GM18909 (cell line): ENCODE measurements around the gene OASL.

Experiments
- ATAC-seq: cut with Tn5 transposase; IDR thresholded peaks from one replicate; pipeline ENCODE4 v1.9.1; 2021; ENCODE audit warnings: mild to moderate bottlenecking; ENCODE audit not compliant: unreplicated experiment, poor library complexity

OASL gene

DNA sequence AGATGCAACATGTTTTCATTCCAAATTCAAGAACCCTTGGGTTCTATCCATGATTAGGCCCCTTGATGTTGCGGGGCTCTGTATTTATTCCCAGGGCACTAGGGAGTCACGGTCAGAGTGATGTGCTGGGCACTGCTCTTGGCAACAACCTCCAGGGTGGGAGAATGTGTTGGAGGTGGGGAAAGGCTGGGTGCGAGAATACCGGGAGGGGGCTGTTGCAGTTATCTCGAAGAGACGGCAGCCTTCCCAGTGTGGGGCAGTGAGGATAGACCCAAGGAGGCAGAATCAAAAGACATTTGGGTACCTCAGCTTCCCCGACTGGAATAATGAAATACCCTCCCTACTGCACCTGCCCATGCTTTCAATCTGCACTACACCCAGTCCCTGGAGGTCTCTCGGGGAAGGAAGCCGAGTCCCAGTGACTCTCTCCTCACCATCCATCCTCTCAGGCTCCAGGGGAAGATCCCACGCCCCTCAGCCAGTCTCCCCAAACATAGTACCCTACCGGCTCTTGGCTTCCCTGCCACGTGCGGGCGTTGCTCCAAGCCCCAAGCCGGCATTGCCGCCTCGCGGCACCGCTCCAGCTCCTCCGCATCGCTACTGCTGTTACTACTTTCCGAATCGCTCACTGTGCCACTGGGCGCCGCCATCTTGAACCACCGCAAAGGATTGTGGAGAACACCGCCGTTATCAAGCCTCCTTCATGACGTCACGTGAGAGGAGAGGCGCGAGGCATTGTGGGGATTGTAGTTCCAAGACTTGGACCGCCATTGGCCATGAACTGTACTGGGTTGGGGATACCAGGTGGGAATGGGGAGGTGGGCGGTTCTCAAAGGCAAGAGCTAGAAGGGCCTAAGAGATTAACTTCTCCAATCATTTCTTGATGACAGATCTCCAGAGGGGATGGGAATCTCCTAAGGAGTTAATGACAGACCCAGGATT lies 22.9 kb downstream of the OASL start, which contains the start of gene C12orf43:
TSS of gene C12orf43 (minus strand) at position 663 of the 942 bp plus-strand sequence. CDS start at position 650, 13 bp downstream.
- ATAC-seq, result peak; percentile 95

DNA sequence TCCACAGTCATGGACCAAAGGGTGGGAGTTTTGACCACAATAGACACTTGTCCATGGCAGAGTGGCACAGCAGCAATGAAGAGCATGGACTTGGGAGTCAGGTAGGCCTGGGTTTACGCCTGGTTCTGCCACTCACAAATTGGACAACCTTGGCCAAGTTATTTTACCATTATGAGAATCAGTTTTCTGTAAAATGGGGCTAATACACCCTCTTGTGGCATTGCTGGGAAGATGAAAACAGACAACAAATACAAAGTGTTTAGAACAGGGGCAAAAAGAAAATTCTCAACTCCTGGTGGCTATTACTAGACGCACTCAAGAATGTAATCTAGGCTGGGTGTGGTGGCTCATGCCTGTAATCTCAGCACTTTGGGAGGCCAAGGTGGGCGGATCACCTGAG lies 25.3 kb downstream of the OASL start:
- ATAC-seq, result no peak

DNA sequence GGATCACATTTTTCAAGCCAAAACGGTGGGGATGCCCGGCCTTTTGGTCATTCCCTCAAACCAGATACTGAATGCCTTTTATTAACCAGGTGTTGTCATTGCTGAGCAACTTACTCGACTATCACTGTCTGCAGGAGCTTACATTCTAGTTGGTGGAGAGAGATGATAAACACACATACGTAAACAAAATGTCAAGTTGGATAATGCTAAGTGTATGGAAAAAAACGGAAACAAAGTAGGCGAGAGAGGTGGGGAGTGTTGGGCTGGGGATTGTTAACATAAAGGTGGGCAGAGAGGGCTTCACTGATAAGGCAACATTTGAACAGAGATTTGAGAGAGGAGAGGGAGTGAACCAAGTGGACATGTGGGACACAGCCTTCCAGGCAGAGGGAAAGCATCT lies 27.2 kb downstream of the OASL start:
- no peak for ATAC-seq

DNA sequence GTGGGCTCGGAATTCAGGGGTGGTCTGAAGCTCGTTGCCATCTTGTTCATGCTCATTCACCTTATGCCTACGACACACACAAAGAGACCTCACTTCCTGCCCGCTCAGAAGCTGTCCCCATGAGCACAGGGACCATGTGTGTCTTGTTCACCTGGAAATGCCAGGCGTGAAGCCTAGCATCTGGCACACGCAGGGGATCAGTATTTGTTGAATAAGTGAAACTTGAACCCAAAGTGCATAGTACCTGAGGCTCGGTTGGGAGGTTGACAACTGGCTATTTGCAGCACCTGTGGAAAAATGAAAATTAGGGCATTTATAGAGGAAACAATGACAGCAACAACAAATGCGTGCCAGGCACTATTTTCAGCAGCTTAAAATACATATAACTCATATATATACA lies 28.2 kb downstream of the OASL start:
- no peak for ATAC-seq

DNA sequence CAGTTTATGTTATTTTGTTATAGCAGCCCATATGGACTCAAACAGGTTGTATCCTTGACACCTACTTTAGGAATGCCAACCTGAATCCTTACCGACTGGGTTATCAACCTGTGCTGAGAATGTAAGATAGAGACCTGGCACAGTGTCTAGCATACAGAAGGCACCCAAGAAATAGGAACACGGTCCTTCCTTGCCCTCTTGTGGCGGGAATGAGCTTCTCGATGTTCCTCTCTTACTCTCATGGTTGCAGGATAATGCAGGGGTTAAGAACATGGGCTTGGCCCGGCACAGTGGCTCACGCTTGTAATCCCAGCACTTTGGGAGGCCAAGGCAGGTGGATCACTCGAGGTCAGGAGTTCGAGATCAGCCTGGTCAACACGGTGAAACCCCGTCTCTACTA lies 29.3 kb downstream of the OASL start:
- ATAC-seq, result no peak

DNA sequence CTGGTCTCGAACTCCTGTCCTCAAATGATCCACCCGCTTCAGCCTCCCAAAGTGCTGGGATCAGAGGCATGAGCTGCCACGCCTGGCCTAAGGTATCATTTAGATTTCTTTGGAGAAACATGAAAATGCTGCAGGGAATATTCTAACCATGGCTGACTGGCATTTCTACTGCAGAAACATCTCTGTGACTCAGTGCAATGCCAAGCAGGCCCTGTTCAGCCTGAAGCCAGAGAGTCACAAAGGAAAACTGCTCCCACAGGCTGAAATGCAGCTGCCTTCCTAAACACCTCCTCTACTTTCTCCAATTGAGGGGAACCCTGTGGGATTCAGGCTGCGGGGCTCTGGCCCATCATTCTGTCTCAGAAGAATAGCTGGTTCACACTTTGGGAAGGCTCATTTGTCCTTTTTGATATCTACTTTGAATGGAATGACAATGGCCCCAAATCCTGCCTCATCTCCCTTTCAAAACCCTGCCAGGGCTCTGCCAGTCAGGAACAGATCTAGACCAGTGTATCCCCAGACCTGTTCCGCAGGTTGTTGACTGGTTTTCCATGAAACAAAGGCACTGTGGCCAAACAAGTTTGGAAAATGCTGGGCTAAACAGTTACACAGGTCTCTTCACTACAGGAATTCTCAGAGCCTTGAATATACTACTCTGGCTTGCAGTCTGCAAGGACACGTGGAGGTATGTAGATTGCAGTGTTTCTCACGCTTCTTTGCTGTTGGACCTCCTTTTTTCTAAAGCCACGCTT lies 30.5 kb downstream of the OASL start:
- ATAC-seq, result no peak

DNA sequence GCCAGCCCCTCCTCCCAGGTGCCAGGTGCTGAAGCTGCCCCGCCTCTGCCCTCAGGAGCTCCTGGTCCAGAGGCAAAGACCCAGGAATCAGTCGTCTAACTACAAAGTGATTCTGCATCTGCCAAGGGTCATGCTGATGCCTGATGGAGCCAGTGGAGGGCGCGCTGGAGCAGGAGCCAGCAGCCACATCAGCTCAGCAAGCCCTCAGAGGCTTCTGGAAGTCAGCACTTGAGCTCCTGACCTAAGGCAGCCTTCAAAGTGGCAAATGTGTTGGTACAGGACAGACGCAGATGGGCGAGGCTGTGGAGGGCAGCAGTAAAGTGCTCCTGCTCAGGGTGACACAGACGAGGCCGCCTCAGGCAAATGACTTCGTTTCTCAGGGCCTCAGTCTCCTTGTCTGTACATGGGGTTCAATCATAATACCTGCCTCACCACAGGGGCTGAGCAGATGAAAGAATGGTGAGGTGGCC lies 33.7 kb downstream of the OASL start:
- ATAC-seq, result no peak

DNA sequence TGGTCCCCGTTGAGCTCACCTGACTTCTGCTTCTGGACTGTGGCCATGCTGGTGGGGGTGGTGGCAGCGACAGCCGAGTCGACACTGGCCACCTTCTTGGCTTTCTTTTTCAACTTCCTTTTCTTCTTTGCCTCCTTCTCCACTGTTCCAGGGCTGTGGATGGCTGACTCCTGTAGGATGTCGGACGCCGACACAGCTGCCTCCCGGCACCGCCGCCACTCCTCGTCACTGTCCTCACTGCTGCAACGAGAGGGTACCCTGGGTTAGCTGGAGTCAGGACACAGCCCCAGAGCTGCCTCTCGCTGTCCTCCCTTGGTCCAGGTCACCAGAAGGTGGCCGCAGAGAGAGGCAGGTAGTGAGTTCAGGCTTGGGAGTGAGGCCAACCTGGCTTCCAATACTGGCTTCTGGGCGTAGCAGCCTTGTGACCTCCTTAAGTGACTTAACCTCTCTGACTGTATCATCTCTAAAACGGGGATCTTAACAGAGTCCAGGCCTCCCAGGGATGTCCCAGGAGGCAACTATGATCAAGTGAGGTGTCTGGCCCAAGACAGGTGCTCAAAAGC lies 34.7 kb downstream of the OASL start:
- no peak for ATAC-seq

DNA sequence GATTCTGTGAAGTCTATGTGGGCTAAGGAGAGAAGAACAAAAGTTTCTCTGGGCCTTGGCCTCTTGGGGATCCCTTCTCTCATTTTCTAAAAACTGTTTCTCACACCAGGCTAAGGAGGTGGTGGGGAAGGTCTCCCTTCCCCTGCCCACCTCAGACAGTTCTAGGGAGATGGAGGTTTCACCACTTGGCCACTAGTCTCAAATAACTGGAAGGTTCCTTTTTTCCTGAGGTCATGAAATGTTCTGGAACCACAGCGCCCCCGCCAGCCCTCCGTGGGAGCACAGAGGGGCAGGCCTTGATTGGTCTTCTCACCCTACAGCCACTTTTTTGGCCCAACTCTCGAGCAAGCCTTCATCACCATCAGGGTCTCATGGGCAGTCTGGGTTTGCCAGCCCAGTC lies 35.4 kb downstream of the OASL start:
- no peak for ATAC-seq

DNA sequence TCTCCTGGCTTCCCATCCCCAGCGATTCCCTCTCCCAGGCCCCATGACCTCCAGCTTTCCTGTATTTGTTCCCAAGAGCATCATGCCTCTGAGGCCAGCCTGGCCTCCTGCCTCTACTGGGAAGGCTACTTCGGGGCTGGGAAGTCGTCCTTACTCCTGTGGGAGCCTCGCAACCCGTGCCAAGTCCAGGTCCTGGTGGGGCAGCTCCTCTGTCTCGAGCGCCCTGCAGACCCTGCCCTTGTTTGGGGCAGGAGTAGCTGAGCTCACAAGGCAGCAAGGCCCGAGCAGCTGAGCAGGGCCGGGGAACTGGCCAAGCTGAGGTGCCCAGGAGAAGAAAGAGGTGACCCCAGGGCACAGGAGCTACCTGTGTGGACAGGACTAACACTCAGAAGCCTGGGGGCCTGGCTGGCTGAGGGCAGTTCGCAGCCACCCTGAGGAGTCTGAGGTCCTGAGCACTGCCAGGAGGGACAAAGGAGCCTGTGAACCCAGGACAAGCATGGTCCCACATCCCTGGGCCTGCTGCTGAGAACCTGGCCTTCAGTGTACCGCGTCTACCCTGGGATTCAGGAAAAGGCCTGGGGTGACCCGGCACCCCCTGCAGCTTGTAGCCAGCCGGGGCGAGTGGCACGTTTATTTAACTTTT lies 37.1 kb downstream of the OASL start:
- no peak for ATAC-seq

DNA sequence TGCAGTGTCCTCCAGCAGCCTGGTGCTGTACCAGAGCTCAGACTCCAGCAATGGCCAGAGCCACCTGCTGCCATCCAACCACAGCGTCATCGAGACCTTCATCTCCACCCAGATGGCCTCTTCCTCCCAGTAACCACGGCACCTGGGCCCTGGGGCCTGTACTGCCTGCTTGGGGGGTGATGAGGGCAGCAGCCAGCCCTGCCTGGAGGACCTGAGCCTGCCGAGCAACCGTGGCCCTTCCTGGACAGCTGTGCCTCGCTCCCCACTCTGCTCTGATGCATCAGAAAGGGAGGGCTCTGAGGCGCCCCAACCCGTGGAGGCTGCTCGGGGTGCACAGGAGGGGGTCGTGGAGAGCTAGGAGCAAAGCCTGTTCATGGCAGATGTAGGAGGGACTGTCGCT lies 38.0 kb downstream of the OASL start:
- ATAC-seq, result no peak

DNA sequence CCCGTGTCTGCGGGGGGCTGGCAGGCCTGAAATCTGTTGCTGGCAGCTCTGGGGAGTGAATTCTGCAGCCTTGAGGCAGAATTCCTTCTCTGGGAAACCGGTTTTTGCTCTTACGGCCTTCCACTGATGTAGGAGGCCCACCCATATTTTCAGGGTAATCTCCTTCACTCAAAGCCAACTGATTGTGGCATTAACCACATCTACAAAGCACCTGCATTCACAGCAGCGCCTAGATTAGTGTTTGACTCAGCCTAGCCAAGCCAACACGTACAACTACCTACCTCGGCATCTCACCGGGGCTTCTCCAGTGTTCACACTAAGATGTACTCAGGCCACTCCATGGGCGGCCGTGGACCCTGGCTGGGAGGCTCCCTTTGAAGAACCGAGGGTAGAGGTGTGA lies 38.5 kb downstream of the OASL start:
- no peak for ATAC-seq

DNA sequence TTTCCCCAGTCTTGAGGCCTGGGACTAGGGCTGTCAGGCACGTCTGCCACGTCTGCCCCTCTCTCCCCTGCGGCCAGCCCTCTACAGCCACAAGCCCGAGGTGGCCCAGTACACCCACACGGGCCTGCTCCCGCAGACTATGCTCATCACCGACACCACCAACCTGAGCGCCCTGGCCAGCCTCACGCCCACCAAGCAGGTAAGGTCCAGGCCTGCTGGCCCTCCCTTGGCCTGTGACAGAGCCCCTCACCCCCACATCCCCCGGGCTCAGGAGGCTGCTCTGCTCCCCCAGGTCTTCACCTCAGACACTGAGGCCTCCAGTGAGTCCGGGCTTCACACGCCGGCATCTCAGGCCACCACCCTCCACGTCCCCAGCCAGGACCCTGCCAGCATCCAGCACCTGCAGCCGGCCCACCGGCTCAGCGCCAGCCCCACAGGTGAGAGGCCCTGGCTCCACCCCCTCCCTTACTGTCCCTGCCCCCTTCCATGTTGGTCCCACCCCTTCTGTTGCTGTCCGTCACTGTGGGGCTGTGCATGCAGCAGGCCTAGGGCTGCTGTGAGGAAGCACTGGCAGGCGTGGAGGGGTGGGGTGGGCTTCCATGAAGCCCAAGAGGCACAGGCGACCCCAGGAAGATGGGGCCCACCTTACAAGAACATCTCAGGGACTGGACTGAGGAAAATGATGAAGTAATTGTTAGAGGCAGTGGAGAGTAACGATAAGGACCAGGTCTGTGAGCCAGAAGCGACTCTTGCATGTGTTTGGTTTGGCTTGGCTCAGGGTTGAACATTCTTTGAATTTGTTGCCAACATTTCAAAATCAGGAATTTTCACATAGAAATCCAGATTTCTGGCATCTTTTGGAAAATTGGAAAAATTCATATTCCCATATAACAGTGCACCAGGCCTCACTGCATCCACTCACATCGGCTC lies 39.6 kb downstream of the OASL start:
- ATAC-seq, result no peak

DNA sequence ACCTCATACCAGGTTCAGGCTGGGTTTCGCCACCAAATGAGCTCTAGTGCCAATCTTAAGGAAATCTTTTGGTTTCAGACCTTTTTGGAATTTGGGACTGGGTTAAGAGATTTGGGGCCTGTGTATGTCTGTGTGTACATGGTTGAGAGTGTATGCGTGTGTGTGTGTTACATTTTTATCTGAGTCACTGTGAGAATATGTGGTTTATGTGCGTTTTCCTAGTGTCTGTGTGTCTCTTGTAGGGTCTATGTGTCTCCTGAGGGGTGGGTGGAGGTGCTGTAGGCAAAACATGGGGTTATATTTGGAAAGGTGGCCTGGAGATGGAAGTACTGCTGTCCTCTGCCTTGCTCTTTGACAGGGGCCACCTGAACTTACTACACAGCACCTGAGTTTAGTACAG lies 40.6 kb downstream of the OASL start:
- no peak for ATAC-seq

DNA sequence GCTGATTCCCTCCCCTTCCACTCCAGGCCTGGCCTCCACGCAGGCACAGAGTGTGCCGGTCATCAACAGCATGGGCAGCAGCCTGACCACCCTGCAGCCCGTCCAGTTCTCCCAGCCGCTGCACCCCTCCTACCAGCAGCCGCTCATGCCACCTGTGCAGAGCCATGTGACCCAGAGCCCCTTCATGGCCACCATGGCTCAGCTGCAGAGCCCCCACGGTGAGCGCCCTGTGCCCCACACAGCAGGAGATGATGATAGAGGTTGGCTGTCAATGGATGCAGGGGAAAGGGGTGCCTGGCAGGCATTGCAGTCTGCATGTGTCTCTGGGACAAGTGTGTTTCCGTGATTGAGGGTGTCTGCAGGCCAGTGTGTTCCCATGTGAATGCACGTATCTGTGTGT lies 41.6 kb downstream of the OASL start:
- ATAC-seq, result no peak

DNA sequence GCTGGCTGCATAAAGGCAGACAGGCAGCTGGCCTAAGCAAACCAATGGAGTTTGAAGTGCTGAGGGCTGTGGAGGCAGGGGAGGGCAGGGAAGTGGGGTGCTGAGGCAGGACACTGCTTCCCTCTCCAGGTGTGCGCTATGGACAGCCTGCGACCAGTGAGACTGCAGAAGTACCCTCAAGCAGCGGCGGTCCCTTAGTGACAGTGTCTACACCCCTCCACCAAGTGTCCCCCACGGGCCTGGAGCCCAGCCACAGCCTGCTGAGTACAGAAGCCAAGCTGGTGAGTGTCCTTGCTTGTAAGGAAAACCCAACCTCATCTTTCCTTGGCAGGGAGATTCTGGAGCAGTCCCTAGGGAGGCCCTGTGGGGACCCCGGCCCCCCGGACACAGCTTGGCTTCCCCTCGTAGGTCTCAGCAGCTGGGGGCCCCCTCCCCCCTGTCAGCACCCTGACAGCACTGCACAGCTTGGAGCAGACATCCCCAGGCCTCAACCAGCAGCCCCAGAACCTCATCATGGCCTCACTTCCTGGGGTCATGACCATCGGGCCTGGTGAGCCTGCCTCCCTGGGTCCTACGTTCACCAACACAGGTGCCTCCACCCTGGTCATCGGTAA lies 42.8 kb downstream of the OASL start:
- ATAC-seq, result no peak

DNA sequence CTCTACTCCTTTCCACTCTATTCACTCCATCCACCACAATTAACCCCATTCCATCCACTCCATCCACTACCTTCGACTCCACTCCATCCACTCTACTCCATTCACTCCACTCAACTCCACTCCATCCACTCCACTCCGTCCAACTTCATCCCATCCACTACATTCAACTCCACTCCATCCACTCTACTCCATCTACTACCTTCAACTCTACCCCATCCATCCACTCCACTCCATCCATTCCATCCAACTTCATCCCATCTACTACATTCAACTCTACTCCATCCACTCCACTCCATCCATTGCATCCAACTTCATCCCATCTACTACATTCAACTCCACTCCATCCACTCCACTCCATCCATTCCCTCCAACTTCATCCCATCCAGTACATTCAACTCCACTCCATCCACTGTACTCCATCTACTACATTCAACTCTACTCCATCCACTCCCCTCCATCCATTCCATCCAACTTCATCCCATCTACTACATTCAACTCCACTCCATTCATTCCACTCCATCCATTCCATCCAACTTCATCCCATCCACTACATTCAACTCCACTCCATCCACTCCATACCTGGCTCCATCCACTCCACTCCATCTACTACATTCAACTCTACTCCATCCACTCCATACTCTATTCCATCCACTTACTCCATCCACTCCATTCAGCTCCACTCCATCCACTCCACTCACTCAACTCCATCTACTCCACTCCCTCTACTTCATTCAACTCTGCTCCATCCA lies 44.3 kb downstream of the OASL start:
- ATAC-seq, result no peak

DNA sequence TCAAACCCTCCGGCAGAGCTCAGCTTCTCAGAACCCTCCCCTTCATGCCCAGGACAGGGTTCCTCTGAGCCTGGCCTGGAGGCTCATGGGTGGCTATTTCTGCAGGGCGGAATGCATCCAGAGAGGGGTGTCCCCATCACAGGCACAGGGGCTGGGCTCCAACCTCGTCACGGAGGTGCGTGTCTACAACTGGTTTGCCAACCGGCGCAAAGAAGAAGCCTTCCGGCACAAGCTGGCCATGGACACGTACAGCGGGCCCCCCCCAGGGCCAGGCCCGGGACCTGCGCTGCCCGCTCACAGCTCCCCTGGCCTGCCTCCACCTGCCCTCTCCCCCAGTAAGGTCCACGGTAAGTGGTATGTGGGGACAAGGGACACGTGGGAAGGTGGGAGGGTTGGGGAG lies 45.0 kb downstream of the OASL start:
- ATAC-seq, result no peak
